ACHN (cell line): Measurements from ENCODE around the gene KTI12.
"Not testable (repeated sequence)": the region's sequence is repeated elsewhere in the genome, so short reads cannot be mapped to it uniquely, and the experiment has no call there.

ENCODE experiments used
- DNase-seq: peaks from one replicate; pipeline ENCODE4 v3.0.0-alpha.2; 2015
- in situ Hi-C: cut with HindIII; loops from 2 replicates; pipeline ENCODE4 v1.10.0; 2017; ENCODE audit warnings: low sequenced_read_pairs, low pct_ligation_motif_present, low pct_unique_long_range_greater_than_20kb

The KTI12 gene

DNA sequence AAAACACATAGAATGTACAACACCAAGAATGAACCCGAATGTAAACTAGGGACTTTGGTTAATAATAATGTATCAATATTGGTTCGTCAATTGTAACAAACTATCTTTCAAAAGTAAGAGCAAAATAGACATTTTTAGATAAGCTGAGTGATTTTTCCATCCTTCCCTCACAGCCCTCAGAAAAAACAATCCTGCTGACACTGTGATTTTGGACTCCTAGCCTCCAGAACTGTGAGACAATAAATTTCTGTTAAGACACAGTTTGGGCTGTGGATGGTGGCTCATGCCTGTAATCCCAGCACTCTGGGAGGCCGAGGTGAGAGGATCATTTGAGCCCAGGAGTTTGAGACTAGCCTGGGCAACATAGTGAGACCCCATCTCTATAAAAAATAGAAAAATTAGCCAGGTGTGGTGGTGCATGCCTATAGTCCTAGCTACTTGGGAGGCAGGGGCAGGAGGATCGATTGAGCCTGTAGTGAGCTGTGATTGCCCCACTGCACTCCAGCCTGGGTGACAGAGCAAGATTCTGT is 12.1 kb upstream of the KTI12 start:
- in situ Hi-C loops, DNase-seq: not testable (repeated sequence)

DNA sequence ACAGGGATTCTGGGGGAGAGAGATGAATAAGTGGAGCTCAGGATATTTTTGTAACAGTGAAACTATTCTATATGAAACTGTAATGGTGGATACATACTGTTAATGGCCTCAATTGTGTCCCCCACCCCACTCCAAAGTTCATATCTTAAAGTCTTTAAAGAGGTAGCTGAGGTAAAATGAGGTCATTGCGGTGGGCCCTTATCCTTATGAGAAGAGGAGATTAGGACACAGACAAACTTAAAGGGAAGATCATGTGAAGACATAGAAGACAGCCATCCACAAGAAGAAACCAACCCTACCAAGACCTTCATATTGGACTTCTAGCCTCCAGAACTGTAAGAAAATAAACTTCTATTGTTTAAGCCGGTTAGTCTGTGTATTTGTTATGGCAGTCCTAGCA is 11.6 kb upstream of the KTI12 start:
- in situ Hi-C loops, result no loop called here

DNA sequence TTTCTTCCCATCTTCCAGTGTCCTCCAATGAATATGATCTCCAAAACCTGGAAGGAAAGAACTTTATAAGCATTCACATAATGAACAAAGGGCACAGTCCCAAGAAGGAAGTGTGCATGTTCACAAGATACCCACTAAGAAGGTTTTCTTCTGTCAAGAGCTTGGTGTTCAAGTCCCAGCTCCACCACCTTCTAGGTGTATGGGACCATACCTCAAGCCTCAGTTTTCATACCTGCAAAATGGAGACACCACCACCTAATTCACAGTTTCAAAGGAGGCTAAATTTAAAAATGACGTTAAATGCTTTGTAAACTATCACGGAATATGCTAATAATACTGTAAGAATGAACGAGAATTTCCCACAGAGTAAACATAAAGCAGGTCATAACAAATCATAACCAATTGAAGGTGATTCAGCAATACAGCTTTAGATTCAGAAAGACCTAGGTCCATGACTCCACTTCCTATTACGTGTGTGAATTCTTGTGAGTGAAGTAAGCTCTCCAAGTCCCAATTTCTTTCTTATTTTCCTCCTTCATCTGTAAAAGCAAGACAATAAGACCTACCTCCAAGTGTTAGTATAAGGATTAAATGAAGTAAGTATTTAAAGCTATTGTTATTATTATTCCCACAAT is 8.1 kb upstream of the KTI12 start:
- in situ Hi-C loops, result no loop called here

More for the DNA sequence above, 11.6 kb upstream of the KTI12 start:
- DNase-seq, result no peak

DNA sequence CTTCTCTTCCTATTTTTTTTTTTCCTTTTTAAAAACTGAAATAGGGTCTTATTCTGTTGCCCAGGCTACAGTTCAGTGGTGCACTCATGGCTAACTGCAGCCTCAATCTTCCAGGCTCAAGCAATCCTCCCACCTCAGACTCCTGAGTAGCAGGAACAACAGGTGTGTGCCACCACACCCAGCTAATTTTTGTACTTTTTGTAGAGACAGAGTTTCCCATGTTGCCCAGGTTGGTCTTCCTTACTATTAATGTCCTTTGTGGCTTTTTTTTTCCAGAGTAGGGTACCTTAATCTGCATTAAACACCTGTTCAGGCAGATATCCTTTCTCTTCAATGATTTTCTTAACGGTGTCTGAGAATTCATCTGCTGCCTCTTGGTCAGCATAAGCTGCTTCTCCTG is 4.3 kb upstream of the KTI12 start:
- in situ Hi-C loops, result no loop called here
- DNase-seq, result no peak

More for the DNA sequence above, 8.1 kb upstream of the KTI12 start:
- no peak for DNase-seq

DNA sequence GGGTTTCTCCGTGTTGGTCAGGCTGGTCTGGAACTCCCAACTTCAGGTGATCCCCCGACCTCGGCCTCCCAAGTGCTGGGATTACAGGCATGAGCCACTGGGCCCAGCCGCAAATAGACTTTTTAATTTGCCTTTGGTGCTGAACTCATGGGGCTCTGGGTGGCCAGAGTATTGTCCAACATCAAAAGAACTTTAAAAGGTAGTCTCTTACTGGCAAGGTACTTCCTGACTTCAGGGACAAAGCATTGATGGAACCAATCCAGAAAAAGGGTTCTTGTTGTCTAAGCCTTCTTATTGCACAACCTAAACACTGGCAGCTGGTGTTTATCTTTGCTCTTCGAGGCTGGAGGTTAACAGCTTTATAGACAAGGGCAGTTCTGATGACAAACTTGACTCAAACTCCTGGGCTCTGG is 3.8 kb upstream of the KTI12 start:
- in situ Hi-C loops, result no loop called here
- DNase-seq, result no peak

DNA sequence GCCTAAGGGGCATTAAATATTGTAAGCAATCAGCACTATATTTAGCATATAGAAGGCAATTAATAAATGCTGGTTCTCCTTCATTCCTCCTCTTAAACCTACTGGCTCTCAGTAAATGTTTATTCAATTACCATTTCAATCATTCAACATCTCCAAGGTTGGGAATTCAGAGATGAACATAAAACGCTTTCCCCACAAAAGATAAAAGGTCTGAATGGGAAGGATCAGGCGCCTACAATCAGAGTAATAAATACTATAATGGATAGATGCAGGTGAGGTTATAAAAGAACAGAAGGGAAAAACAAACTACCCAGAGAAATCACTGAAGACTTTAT is 407 bp upstream of the KTI12 start:
- in situ Hi-C loops, result no loop called here

DNA sequence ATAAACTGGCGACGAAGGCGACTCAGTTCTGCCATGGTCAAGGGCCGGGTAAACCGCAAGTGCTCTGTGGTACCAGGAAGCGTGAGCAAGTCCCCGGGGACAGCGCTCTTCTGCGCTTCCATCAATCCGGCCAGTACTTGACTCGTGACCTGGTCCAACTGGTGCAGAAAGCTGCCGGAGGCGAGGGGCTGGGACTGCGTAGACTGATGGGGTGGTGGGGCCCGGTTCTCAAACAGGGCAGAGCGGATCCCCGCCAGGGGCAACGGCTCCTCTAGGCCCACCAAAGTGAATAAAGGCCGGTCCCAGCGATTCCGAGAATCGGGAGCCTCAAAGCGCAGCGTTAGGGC is 852 bp downstream of the KTI12 start:
- in situ Hi-C loops, result no loop called here
- peak; percentile 65 for DNase-seq

More for the DNA sequence above, 407 bp upstream of the KTI12 start:
- no peak for DNase-seq

DNA sequence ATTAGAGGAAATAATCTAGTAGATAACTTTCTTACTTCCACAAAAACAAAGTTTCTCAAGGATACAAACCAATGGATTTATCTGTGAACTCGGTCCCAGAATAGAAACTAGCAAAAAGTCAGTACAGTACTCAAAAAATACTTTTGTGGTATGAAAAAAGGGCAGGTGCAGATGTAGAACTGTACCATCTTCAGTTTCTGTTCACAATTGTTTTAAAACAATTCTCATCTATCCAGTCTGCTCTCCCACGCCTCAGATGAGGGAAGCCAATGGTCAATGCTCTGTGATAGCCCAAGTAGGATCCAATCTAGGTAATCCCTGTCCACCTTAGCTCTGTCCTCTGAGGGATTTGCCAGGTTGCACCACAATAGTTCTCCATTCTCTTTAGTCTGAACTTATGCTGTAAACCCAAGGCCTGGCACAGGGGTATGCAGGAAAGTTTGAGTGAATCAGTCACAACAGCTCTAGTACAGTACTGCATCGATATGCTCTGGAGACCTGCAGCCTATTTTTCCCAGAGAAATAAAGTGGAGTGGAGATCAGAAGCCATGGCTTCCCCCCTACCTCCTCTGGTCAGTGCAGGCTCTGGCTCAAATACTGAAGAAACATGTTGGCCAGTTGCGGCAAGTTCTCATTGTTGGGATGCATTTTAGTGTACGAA is 1.4 kb downstream of the KTI12 start:
- in situ Hi-C loops, result no loop called here
- DNase-seq, result no peak

DNA sequence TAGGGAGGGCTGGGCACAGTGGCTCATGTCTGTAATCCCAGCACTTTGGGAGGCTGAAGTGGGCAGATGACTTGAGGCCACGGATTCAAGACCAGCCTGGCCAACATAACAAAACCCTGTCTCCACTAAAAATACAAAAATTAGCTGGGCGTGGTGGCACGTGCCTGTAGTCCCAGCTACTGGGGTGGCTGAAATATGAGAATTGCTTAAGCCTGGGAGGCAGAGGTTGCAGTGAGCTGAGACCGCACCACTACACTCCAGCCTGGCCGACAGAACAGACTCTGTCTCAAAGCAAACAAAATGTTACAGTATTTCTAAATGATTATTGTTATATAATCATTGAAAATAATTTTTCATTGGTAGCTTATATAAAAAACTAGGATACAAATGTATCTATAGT is 4.8 kb downstream of the KTI12 start:
- in situ Hi-C loops, DNase-seq: not testable (repeated sequence)

DNA sequence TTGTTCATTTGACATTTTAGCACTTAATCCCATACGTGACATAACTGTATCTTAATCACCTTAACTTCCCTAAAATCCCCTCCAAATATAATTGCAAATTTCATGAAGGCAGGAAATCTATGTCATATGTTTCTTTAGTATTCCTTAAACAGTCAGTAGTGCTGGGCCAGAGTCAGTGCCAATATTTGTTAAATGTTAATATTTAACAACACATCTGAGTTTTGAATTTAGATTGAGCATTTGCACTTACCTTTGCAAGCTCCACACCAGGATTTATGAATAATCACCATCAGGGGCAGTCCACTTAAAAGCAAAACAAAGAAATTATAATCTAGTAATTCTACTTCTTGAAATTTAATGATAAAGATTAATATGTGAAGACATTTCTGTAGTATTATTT is 5.3 kb downstream of the KTI12 start:
- in situ Hi-C loops, result no loop called here
- no peak for DNase-seq

DNA sequence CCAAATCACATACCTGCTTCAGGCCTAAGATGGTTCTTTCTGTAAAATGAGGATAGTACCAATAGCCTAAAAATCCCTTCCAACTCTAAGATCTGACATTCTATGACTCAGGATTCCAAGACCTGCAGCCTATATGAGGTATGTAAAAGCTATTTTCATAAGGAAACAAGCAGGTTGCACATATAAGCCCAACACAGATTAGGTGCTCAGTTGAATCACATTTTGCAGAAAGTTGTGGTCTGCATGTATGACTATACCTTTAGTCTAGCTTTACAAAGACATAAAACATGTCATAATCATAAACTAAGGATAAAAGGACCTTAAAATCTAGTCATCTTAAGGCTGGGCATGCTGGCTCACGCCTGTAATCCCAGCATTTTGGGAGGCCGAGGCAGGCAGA is 7.3 kb downstream of the KTI12 start:
- DNase-seq, result no peak
- in situ Hi-C loops, result no loop called here

DNA sequence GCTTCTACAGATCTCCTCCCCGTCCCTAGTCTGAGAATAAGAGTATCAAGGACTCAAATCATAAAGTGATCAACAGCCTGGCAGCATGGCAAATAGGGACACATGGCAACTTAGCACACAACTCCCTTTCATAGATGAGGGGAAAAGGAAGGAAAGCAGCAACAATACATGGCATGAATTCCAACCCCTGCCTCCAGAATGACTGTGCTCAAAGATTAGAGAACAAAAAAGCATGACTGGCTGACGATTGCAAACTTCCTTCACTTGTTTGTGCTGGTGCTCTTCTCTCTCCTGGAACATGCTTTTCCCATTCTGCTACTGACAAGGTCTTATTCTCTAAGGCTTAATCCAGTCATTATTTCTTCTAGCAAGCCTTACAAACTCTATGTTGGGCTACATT is 11.5 kb downstream of the KTI12 start:
- in situ Hi-C loops, result no loop called here

DNA sequence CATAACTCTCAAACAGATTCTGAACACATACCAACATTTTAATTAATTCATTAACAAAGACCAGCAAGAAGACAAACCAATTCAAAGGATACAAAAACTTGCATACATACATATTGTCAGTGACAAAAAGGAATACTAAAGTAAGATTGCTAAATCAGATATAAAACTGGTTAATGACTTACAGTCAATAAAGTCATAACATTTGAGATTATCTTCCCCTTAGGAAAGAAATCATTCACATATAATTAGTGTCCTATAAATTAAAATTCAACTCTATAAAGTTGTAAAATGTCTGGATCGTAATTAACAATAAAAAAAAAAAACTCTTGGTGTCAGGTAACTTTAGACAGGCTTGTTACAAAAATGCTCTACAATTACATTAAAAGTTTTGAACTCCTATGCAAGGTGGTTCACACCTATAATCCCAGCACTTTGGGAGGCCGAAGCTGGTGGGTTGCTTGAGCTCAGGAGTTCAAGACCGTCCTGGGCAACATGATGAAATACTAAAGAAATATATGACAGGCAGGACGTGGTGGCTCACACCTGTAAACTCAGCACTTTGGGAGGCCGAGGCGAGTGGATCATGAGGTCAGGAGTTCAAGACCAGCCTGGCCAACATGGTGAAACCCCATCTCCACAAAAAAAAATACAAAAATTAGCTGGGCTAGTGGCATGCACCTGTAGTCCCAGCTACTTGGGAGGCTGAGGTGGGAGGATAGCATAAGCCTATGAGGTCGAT is 25.4 kb downstream of the KTI12 start:
- in situ Hi-C loops, result no loop called here
- no peak for DNase-seq

More for the DNA sequence above, 11.5 kb downstream of the KTI12 start:
- no peak for DNase-seq

DNA sequence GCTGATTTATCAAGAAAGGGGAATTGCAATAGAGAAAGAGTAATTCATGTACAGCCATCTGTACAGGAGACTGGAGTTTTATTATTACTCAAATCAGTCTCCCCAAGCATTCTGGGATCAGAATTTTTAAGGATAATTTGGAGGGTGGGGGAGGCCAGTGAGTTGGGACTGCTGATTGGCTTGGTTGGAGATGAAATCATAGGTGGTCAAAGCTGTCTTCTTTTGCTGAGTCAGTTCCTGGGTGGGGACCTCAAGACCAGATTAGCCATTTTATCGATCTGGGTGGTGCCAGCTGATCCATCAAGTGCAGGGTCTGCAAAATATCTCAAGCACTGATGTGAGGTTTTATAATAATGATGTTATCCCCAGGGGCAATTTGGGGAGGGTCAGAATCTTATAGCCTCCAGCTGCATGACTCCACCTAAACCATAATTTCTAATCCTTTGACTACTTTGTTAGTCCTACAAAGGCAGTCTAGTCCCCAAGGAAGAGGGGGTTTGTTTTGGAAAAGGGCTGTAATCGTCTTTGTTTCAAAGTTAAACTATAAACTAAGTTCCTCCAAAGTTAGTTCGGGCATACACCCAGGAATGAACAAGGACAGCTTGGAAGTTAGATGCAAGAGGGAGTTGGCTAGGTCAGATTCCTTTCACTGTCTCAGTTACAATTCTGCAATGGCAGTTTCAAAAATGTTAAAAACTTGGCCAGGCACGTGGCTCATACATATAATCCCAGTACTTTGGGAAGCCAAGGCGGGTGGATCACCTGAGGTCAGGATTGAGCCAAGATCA is 26.2 kb downstream of the KTI12 start:
- in situ Hi-C loops, result no loop called here
- DNase-seq, result peak; percentile 55

DNA sequence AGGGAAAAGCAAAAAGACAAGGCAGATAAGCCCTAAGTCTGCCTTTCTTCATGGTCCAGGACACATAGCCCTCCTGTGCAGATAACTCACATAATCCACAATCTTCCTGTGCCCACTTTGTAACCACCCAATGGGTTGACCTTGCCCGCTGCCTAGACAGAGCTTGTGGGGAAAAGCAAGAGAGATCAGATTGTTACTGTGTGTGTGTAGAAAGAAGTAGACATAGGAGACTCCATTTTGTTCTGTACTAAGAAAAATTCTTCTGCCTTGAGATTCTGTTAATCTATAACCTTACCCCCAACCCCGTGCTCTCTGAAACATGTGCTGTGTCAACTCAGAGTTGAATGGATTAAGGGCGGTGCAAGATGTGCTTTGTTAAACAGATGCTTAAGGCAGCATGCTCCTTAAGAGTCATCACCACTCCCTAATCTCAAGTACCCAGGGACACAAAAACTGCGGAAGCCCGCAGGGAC is 27.5 kb downstream of the KTI12 start:
- DNase-seq, result peak; percentile 41
- in situ Hi-C loops, result not testable (repeated sequence)

DNA sequence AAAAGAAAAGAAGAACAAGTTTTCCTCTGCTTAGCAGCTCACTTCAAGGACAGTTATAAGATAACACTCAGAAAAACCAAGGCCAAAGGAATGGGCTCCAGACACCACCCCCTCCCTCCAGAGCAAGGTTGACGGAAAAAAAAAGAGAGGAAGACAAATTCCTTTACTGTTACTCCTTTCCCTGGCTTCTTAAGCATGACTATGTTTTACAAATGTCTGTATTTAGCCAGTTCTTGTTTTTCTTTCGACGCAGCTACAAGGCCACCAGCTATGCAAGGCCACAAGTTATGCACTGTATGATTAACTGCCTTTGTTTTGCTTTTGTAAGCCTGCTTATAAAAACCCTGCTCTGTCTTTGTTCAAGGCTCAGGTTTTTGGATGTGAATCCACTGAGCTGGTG is 28.1 kb downstream of the KTI12 start:
- in situ Hi-C loops, result not testable (repeated sequence)
- DNase-seq, result peak; percentile 19

DNA sequence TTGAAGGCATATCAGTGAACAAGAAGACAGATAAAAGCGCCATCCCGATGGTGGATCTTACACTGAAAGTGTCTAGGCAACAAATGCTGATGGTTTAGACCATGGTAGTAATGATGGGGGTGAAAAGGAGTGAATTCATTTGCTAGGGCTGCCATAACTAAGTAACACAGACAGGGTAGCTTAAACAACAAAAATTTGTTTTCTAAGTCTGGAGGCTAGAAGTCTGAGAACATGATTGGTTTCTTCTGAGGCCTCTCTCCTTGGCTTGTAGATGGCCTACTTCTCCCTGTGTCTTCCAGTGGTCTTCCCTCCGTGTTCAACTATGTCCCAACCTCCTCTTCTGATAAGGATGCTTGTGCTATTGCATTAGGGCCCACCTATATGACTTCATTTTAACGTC is 29.7 kb downstream of the KTI12 start:
- in situ Hi-C loops, result no loop called here

DNA sequence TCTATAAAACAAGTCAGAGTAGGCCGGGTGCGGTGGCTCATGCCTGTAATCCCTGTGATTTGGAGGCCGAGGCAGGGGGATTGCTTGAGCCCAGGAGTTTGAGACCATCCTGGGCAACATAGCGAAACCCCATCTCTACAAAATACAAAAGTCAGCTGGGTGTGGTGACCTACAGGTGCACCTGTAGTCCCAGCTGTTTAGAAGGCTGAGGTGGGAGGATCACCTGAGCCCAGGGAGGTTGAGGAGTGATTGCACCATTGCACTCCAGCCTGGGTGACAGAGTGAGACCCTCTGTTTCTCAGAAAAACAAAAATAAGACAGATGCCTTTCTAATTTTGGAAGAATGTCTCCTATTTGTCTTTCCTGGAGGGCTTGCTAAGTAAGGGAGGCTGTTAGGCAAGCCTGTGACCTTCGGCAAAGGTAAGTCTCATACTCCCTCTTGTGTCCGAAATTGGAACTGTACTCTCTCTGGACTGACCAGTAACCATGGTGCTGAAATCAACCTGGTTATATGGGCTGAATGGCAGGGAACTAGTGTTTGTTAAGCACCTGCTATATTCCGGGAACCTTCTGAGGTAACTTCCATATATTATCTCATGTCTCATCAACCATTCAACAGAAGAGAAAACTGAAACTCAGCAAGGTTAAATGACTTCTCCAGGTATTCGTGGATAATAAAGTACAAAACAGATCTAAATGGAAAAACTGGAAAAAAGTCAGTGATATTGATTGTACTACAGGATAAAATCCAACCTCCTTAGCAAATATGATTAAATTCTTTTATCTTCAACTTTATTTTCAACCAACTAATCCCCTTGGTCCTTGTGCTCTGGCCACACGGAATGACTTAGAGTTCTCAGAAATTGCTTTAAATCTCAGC is 31.3 kb downstream of the KTI12 start:
- DNase-seq, result peak; percentile 90
- in situ Hi-C loops, result no loop called here

More for the DNA sequence above, 29.7 kb downstream of the KTI12 start:
- DNase-seq, result no peak
